NCI-H2107 (cell line): Measurements from ENCODE around the gene TRIO.

Experiments
- DNase-seq: peaks from one replicate; lab custom pipeline; 2025; lab: John Stamatoyannopoulos, UW

Gene TRIO

GRCh38 chr5:14330291-14330690 is 187.1 kb downstream of the TRIO start:
- no peak for DNase-seq

- DNase-seq, result no peak
These were observed 187.7 kb downstream of the TRIO start for GRCh38 chr5:14330729-14331385.

GRCh38 chr5:14331386-14331781 is 188.2 kb downstream of the TRIO start:
- DNase-seq, result no peak

GRCh38 chr5:14332038-14332631 is 189.0 kb downstream of the TRIO start:
- DNase-seq, result no peak

- no peak for DNase-seq
These were observed 189.6 kb downstream of the TRIO start for GRCh38 chr5:14332746-14333145.

- no peak for DNase-seq
These were observed 194.5 kb downstream of the TRIO start for GRCh38 chr5:14337593-14337992.

- DNase-seq, result no peak
These were observed 196.3 kb downstream of the TRIO start for GRCh38 chr5:14339468-14339867.

GRCh38 chr5:14341571-14342230 is 198.6 kb downstream of the TRIO start:
- DNase-seq, result no peak

- DNase-seq, result no peak
These were observed 199.2 kb downstream of the TRIO start for GRCh38 chr5:14342306-14342705.

- no peak for DNase-seq
These were observed 200.2 kb downstream of the TRIO start for GRCh38 chr5:14343376-14343775.

GRCh38 chr5:14347522-14347921 is 204.4 kb downstream of the TRIO start:
- DNase-seq, result peak; percentile 78

- DNase-seq, result no peak
These were observed 205.0 kb downstream of the TRIO start for GRCh38 chr5:14348142-14348541.

- no peak for DNase-seq
These were observed 205.9 kb downstream of the TRIO start for GRCh38 chr5:14349029-14349428.

GRCh38 chr5:14351086-14351661 is 208.0 kb downstream of the TRIO start:
- no peak for DNase-seq

GRCh38 chr5:14351845-14352712 is 208.9 kb downstream of the TRIO start:
- DNase-seq, result peak; percentile 34

GRCh38 chr5:14353726-14354474 is 210.8 kb downstream of the TRIO start:
- DNase-seq, result no peak

- DNase-seq, result no peak
These were observed 212.2 kb downstream of the TRIO start for GRCh38 chr5:14355391-14355790.

- no peak for DNase-seq
These were observed 213.2 kb downstream of the TRIO start for GRCh38 chr5:14356305-14356704.

GRCh38 chr5:14357441-14357840 is 214.3 kb downstream of the TRIO start:
- DNase-seq, result no peak

- DNase-seq, result no peak
These were observed 214.7 kb downstream of the TRIO start for GRCh38 chr5:14357851-14358250.

- no peak for DNase-seq
These were observed 215.4 kb downstream of the TRIO start for GRCh38 chr5:14358536-14358935.
